ENCODE results near the gene RBBP8. TPM values are rescaled to one million over a fixed set of nuclear protein-coding genes. Genes with fewer than 3 reads are reported as not detected.

RBBP8 gene
- total RNA-seq, 1 experiment from 2014 or later = 48.4 TPM

GRCh38 chr18:23059541-23060465 is 126.7 kb downstream of the RBBP8 start:
- no peak for DNase-seq (ENCODE audit: extremely low read depth, low read depth)

- no peak for DNase-seq (ENCODE audit: extremely low read depth, low read depth)
These were observed 128.9 kb downstream of the RBBP8 start for GRCh38 chr18:23062011-23062410.

GRCh38 chr18:23063502-23063901 is 130.4 kb downstream of the RBBP8 start:
- DNase-seq (ENCODE audit: extremely low read depth, low read depth) = no peak

- no peak for DNase-seq (ENCODE audit: extremely low read depth, low read depth)
These were observed 132.2 kb downstream of the RBBP8 start for GRCh38 chr18:23065234-23065806.

GRCh38 chr18:23066060-23066459 is 132.9 kb downstream of the RBBP8 start:
- DNase-seq (ENCODE audit: extremely low read depth, low read depth) = no peak

GRCh38 chr18:23066504-23067039 is 133.4 kb downstream of the RBBP8 start:
- DNase-seq (ENCODE audit: extremely low read depth, low read depth) = no peak

- DNase-seq (ENCODE audit: extremely low read depth, low read depth) = no peak
These were observed 134.1 kb downstream of the RBBP8 start for GRCh38 chr18:23067236-23067635.

- DNase-seq (ENCODE audit: extremely low read depth, low read depth) = no peak
These were observed 134.9 kb downstream of the RBBP8 start for GRCh38 chr18:23068011-23068410.

- DNase-seq (ENCODE audit: extremely low read depth, low read depth) = no peak
These were observed 135.6 kb downstream of the RBBP8 start for GRCh38 chr18:23068570-23069310.

GRCh38 chr18:23069481-23069880 is 136.4 kb downstream of the RBBP8 start:
- DNase-seq (ENCODE audit: extremely low read depth, low read depth) = no peak

- no peak for DNase-seq (ENCODE audit: extremely low read depth, low read depth)
These were observed 136.8 kb downstream of the RBBP8 start for GRCh38 chr18:23069898-23070297.

GRCh38 chr18:23071285-23071684 is 138.2 kb downstream of the RBBP8 start:
- DNase-seq (ENCODE audit: extremely low read depth, low read depth) = no peak

- no peak for DNase-seq (ENCODE audit: extremely low read depth, low read depth)
These were observed 139.0 kb downstream of the RBBP8 start for GRCh38 chr18:23072079-23072478.

GRCh38 chr18:23073996-23074606 is 141.0 kb downstream of the RBBP8 start:
- DNase-seq (ENCODE audit: extremely low read depth, low read depth) = no peak

Small RNAs within 50 kb of the gene (small RNA-seq; reads per million reads assigned to genes)
- gene RF00019 (0 reads per million in 2 experiments), gene RN7SL745P (0 to 0.06 reads per million in 2 experiments)

Other genes starting within 250 kb of the RBBP8 start
- gene CABLES1, start 202.2 kb downstream of the RBBP8 start, total RNA-seq (2014; rRNA removed; shearing (Covaris generic)) = 3.2 and 3.5 TPM in 2 replicates

Measured in NCI-H460 (cell line).